GM21367 (cell line): ENCODE measurements around the gene GPD1L.
"Not testable (repeated sequence)": the region's sequence is repeated elsewhere in the genome, so short reads cannot be mapped to it uniquely, and the experiment has no call there.

Experiments
- ATAC-seq: cut with Tn5 transposase; IDR thresholded peaks from one replicate; pipeline ENCODE4 v1.9.1; 2021; ENCODE audit not compliant: unreplicated experiment

GPD1L gene

GRCh38 chr3:32177702-32178198 is 71.3 kb downstream of the GPD1L start:
- peak; percentile 86 for ATAC-seq

- no peak for ATAC-seq
Observed at GRCh38 chr3:32180141-32180784, 73.8 kb downstream of the GPD1L start.

GRCh38 chr3:32181365-32181764 is 74.9 kb downstream of the GPD1L start:
- ATAC-seq, result no peak

GRCh38 chr3:32181796-32182195 is 75.4 kb downstream of the GPD1L start:
- no peak for ATAC-seq

GRCh38 chr3:32184187-32184730 is 77.8 kb downstream of the GPD1L start:
- ATAC-seq, result no peak

GRCh38 chr3:32186097-32186496 is 79.7 kb downstream of the GPD1L start:
- ATAC-seq, result no peak

GRCh38 chr3:32186876-32187275 is 80.5 kb downstream of the GPD1L start:
- no peak for ATAC-seq

- no peak for ATAC-seq
Observed at GRCh38 chr3:32189693-32190092, 83.3 kb downstream of the GPD1L start.

- not testable (repeated sequence) for ATAC-seq
Observed at GRCh38 chr3:32190556-32190955, 84.1 kb downstream of the GPD1L start.

- no peak for ATAC-seq
Observed at GRCh38 chr3:32193101-32193500, 86.7 kb downstream of the GPD1L start.

GRCh38 chr3:32194653-32195052 is 88.2 kb downstream of the GPD1L start:
- ATAC-seq, result no peak

- ATAC-seq, result no peak
Observed at GRCh38 chr3:32195995-32196540, 89.6 kb downstream of the GPD1L start.

GRCh38 chr3:32197991-32198390 is 91.6 kb downstream of the GPD1L start:
- no peak for ATAC-seq

GRCh38 chr3:32198714-32199113 is 92.3 kb downstream of the GPD1L start:
- ATAC-seq, result no peak

GRCh38 chr3:32200490-32200889 is 94.1 kb downstream of the GPD1L start:
- no peak for ATAC-seq

- no peak for ATAC-seq
Observed at GRCh38 chr3:32200992-32201758, 94.8 kb downstream of the GPD1L start.

GRCh38 chr3:32202496-32202895 is 96.1 kb downstream of the GPD1L start:
- ATAC-seq, result no peak

GRCh38 chr3:32203854-32204253 is 97.4 kb downstream of the GPD1L start:
- no peak for ATAC-seq

- ATAC-seq, result no peak
Observed at GRCh38 chr3:32208447-32208846, 102.0 kb downstream of the GPD1L start.

- no peak for ATAC-seq
Observed at GRCh38 chr3:32215185-32215584, 108.8 kb downstream of the GPD1L start.

GRCh38 chr3:32216172-32216783 is 109.9 kb downstream of the GPD1L start:
- no peak for ATAC-seq
